ENCODE results near the gene PSKH1.
"Not testable (repeated sequence)": the region's sequence is repeated elsewhere in the genome, so short reads cannot be mapped to it uniquely, and the experiment has no call there.

Gene PSKH1

GRCh38 chr16:67909056-67909742 lies 16.1 kb downstream of the PSKH1 start:
- Histone ChIP-seq H3K4me3 (ENCODE audit: insufficient read depth, low read depth, low read length, poor library complexity, severe bottlenecking) (no peak overlapping the region), H3K27ac (ENCODE audit: insufficient read depth, low read length, poor library complexity, severe bottlenecking) (no peak overlapping the region), H3K9me3 (ENCODE audit: control insufficient read depth, low read length) (no peaks in the 10 kb centered on the region), H3K36me3 (ENCODE audit: control insufficient read depth, insufficient read depth, low read length) (peaks cover 13% of the 10 kb centered on the region), H3K4me1 (ENCODE audit: control insufficient read depth, insufficient read depth, low read length, poor library complexity, severe bottlenecking) (no peaks in the 10 kb centered on the region), H3K27me3 (replicated peaks; ENCODE audit: control insufficient read depth, insufficient read depth, low read length, poor library complexity, severe bottlenecking) (no peaks in the 10 kb centered on the region)
- no peak for DNase-seq

- Histone ChIP-seq H3K9me3 (ENCODE audit: control insufficient read depth, low read length) (no peaks in the 10 kb centered on the region), H3K27ac (ENCODE audit: insufficient read depth, low read length, poor library complexity, severe bottlenecking) (no peak overlapping the region), H3K4me3 (ENCODE audit: insufficient read depth, low read depth, low read length, poor library complexity, severe bottlenecking) (no peak overlapping the region), H3K36me3 (ENCODE audit: control insufficient read depth, insufficient read depth, low read length) (peaks cover 13% of the 10 kb centered on the region), H3K4me1 (ENCODE audit: control insufficient read depth, insufficient read depth, low read length, poor library complexity, severe bottlenecking) (no peaks in the 10 kb centered on the region), H3K27me3 (replicated peaks; ENCODE audit: control insufficient read depth, insufficient read depth, low read length, poor library complexity, severe bottlenecking) (no peaks in the 10 kb centered on the region)
- no peak for DNase-seq
Observed at GRCh38 chr16:67910158-67910557, 17.1 kb downstream of the PSKH1 start.

GRCh38 chr16:67914758-67915495 lies 21.9 kb downstream of the PSKH1 start:
- H3K27ac ChIP-seq (ENCODE audit: insufficient read depth, low read length, poor library complexity, severe bottlenecking) = no peak overlapping the region
- DNase-seq = no peak
- no peak overlapping the region for H3K4me3 ChIP-seq (ENCODE audit: insufficient read depth, low read depth, low read length, poor library complexity, severe bottlenecking)
- no peaks in the 10 kb centered on the region for H3K4me1 ChIP-seq (ENCODE audit: control insufficient read depth, insufficient read depth, low read length, poor library complexity, severe bottlenecking)
- H3K27me3 ChIP-seq (replicated peaks; ENCODE audit: control insufficient read depth, insufficient read depth, low read length, poor library complexity, severe bottlenecking) = no peaks in the 10 kb centered on the region
- H3K9me3 ChIP-seq (ENCODE audit: control insufficient read depth, low read length) = no peaks in the 10 kb centered on the region
- H3K36me3 ChIP-seq (ENCODE audit: control insufficient read depth, insufficient read depth, low read length) = peaks cover 5% of the 10 kb centered on the region

- not testable (repeated sequence) for H3K27me3 ChIP-seq (replicated peaks; ENCODE audit: control insufficient read depth, insufficient read depth, low read length, poor library complexity, severe bottlenecking); H3K4me3 ChIP-seq (ENCODE audit: insufficient read depth, low read depth, low read length, poor library complexity, severe bottlenecking); DNase-seq; H3K36me3 ChIP-seq (ENCODE audit: control insufficient read depth, insufficient read depth, low read length); H3K9me3 ChIP-seq (ENCODE audit: control insufficient read depth, low read length); H3K27ac ChIP-seq (ENCODE audit: insufficient read depth, low read length, poor library complexity, severe bottlenecking); H3K4me1 ChIP-seq (ENCODE audit: control insufficient read depth, insufficient read depth, low read length, poor library complexity, severe bottlenecking)
Observed at GRCh38 chr16:67915496-67915769, 22.4 kb downstream of the PSKH1 start.

- H3K4me1 ChIP-seq (ENCODE audit: control insufficient read depth, insufficient read depth, low read length, poor library complexity, severe bottlenecking) = no peaks in the 10 kb centered on the region
- no peak overlapping the region for H3K27ac ChIP-seq (ENCODE audit: insufficient read depth, low read length, poor library complexity, severe bottlenecking)
- no peak overlapping the region for H3K4me3 ChIP-seq (ENCODE audit: insufficient read depth, low read depth, low read length, poor library complexity, severe bottlenecking)
Observed at GRCh38 chr16:67915831-67916723, 23.0 kb downstream of the PSKH1 start.

GRCh38 chr16:67917140-67917851 lies 24.2 kb downstream of the PSKH1 start:
- Histone ChIP-seq H3K36me3 (ENCODE audit: control insufficient read depth, insufficient read depth, low read length) (peaks cover 3% of the 10 kb centered on the region), H3K4me3 (ENCODE audit: insufficient read depth, low read depth, low read length, poor library complexity, severe bottlenecking) (no peak overlapping the region), H3K27ac (ENCODE audit: insufficient read depth, low read length, poor library complexity, severe bottlenecking) (no peak overlapping the region), H3K9me3 (ENCODE audit: control insufficient read depth, low read length) (no peaks in the 10 kb centered on the region), H3K4me1 (ENCODE audit: control insufficient read depth, insufficient read depth, low read length, poor library complexity, severe bottlenecking) (no peaks in the 10 kb centered on the region), H3K27me3 (replicated peaks; ENCODE audit: control insufficient read depth, insufficient read depth, low read length, poor library complexity, severe bottlenecking) (no peaks in the 10 kb centered on the region)
- DNase-seq = no peak

More at GRCh38 chr16:67915831-67916723, 23.0 kb downstream of the PSKH1 start:
- no peaks in the 10 kb centered on the region for H3K27me3 ChIP-seq (replicated peaks; ENCODE audit: control insufficient read depth, insufficient read depth, low read length, poor library complexity, severe bottlenecking)
- DNase-seq = no peak
- H3K36me3 ChIP-seq (ENCODE audit: control insufficient read depth, insufficient read depth, low read length) = peaks cover 3% of the 10 kb centered on the region
- H3K9me3 ChIP-seq (ENCODE audit: control insufficient read depth, low read length) = no peaks in the 10 kb centered on the region

- no peaks in the 10 kb centered on the region for H3K4me1 ChIP-seq (ENCODE audit: control insufficient read depth, insufficient read depth, low read length, poor library complexity, severe bottlenecking)
Observed at GRCh38 chr16:67917852-67918236, 24.8 kb downstream of the PSKH1 start.

GRCh38 chr16:67919622-67920221 lies 26.7 kb downstream of the PSKH1 start:
- peaks cover 3% of the 10 kb centered on the region for H3K36me3 ChIP-seq (ENCODE audit: control insufficient read depth, insufficient read depth, low read length)
- no peak for DNase-seq

More at GRCh38 chr16:67917852-67918236, 24.8 kb downstream of the PSKH1 start:
- H3K36me3 ChIP-seq (ENCODE audit: control insufficient read depth, insufficient read depth, low read length) = peaks cover 3% of the 10 kb centered on the region
- H3K27me3 ChIP-seq (replicated peaks; ENCODE audit: control insufficient read depth, insufficient read depth, low read length, poor library complexity, severe bottlenecking) = no peaks in the 10 kb centered on the region
- no peak overlapping the region for H3K4me3 ChIP-seq (ENCODE audit: insufficient read depth, low read depth, low read length, poor library complexity, severe bottlenecking)
- no peak overlapping the region for H3K27ac ChIP-seq (ENCODE audit: insufficient read depth, low read length, poor library complexity, severe bottlenecking)
- no peaks in the 10 kb centered on the region for H3K9me3 ChIP-seq (ENCODE audit: control insufficient read depth, low read length)
- no peak for DNase-seq

GRCh38 chr16:67922221-67922620 lies 29.2 kb downstream of the PSKH1 start:
- Histone ChIP-seq H3K9me3 (ENCODE audit: control insufficient read depth, low read length) (no peaks in the 10 kb centered on the region), H3K27ac (ENCODE audit: insufficient read depth, low read length, poor library complexity, severe bottlenecking) (no peak overlapping the region), H3K4me3 (ENCODE audit: insufficient read depth, low read depth, low read length, poor library complexity, severe bottlenecking) (no peak overlapping the region), H3K27me3 (replicated peaks; ENCODE audit: control insufficient read depth, insufficient read depth, low read length, poor library complexity, severe bottlenecking) (no peaks in the 10 kb centered on the region), H3K4me1 (ENCODE audit: control insufficient read depth, insufficient read depth, low read length, poor library complexity, severe bottlenecking) (no peaks in the 10 kb centered on the region), H3K36me3 (ENCODE audit: control insufficient read depth, insufficient read depth, low read length) (peaks cover 3% of the 10 kb centered on the region)
- no peak for DNase-seq

More at GRCh38 chr16:67919622-67920221, 26.7 kb downstream of the PSKH1 start:
- H3K27me3 ChIP-seq (replicated peaks; ENCODE audit: control insufficient read depth, insufficient read depth, low read length, poor library complexity, severe bottlenecking) = no peaks in the 10 kb centered on the region
- no peaks in the 10 kb centered on the region for H3K9me3 ChIP-seq (ENCODE audit: control insufficient read depth, low read length)
- no peak overlapping the region for H3K4me3 ChIP-seq (ENCODE audit: insufficient read depth, low read depth, low read length, poor library complexity, severe bottlenecking)
- no peaks in the 10 kb centered on the region for H3K4me1 ChIP-seq (ENCODE audit: control insufficient read depth, insufficient read depth, low read length, poor library complexity, severe bottlenecking)
- no peak overlapping the region for H3K27ac ChIP-seq (ENCODE audit: insufficient read depth, low read length, poor library complexity, severe bottlenecking)

All from effector memory CD4-positive, alpha-beta T cell (primary cell).